Gastroesophageal sphincter (tissue), 4 donors: ENCODE data around the gene UQCC2. TPM values are rescaled to one million over a fixed set of nuclear protein-coding genes. Genes with fewer than 3 reads are reported as not detected.
A peak's percentile ranks its signal among the peaks of the same experiment; 100 is the strongest.

Source experiments
- ATAC-seq: fragments of 150-250 bp; one replicate; pipeline ENCODE4 v1.9.1; 2016; ENCODE audit warnings: mild to moderate bottlenecking, moderate library complexity
- H3K27ac ChIP-seq, 4 donors: fragments of 200-600 bp; sonication (generic) in 3 of 4; 1 replicate in 3 of 4; 2 replicates in 1 of 4; pipeline ENCODE4 v1.5.1; 2016 to 2019
- H3K27me3 ChIP-seq: fragments of 200-600 bp; sonication (generic); one replicate; pipeline ENCODE4 v1.5.1; 2019
- H3K36me3 ChIP-seq, 2 donors: fragments of 200-600 bp; sonication (generic); one replicate each; pipeline ENCODE4 v1.5.1; 2019; ENCODE audit warnings: control low read depth in 1 of 2
- H3K4me1 ChIP-seq, 3 donors: fragments of 200-600 bp; sonication (generic); 1 replicate in 2 of 3; 2 replicates in 1 of 3; pipeline ENCODE4 v1.5.1; 2016 to 2019; ENCODE audit warnings: control low read depth in 2 of 3
- H3K4me3 ChIP-seq, 2 donors: fragments of 200-600 bp; sonication (generic); one replicate each; pipeline ENCODE4 v1.5.1; 2019; ENCODE audit warnings: mild to moderate bottlenecking in 1 of 2, moderate library complexity in 1 of 2
- H3K9me3 ChIP-seq, 3 donors: fragments of 200-600 bp; sonication (generic); one replicate each; pipeline ENCODE4 v1.5.1; 2017 to 2019; ENCODE audit warnings: control low read depth in 2 of 3
- CTCF ChIP-seq, 4 experiments: fragments of 200-600 bp in 2 of 4; fragments of 450-650 bp in 2 of 4; sonication (generic) in 1 of 4; IDR thresholded peaks; one replicate each; pipeline ENCODE4 v1.5.1; 2017 to 2019; ENCODE audit warnings: antibody characterized with exemption in 4 of 4, mild to moderate bottlenecking in 2 of 4, moderate library complexity in 2 of 4
- EP300 ChIP-seq: sonication (generic); formaldehyde crosslinking; IDR thresholded peaks from one replicate; pipeline ENCODE4 v1.6.1; 2017; ENCODE audit warnings: antibody characterized with exemption, mild to moderate bottlenecking
- POLR2A ChIP-seq, 2 donors: fragments of 450-650 bp; IDR thresholded peaks; one replicate each; pipeline ENCODE4 v1.6.1; 2017; ENCODE audit warnings: antibody characterized with exemption in 2 of 2, mild to moderate bottlenecking in 2 of 2, moderate library complexity in 1 of 2
- POLR2AphosphoS5 ChIP-seq: sonication (generic); formaldehyde crosslinking; IDR thresholded peaks from one replicate; pipeline ENCODE4 v1.6.1; 2017; ENCODE audit warnings: antibody characterized with exemption
- WGBS, 2 donors: methylation state at CpG; one replicate each; pipeline ENCODE4 v1.1.5; 2018; ENCODE audit warnings: low coverage in 1 of 2; 5-methylcytosine and 5-hydroxymethylcytosine counted together
- total RNA-seq, 4 donors: library from RNA; depleted of rRNA; stranded (reverse); fragments of >200 nt; gene quantifications; one replicate each; pipeline ENCODE4 v1.1.0, GENCODE V29; 2016

The UQCC2 gene
- total RNA-seq, 4 donors from 2014 or later, result 14.5 to 25.3 (median 17.7) TPM

DNA sequence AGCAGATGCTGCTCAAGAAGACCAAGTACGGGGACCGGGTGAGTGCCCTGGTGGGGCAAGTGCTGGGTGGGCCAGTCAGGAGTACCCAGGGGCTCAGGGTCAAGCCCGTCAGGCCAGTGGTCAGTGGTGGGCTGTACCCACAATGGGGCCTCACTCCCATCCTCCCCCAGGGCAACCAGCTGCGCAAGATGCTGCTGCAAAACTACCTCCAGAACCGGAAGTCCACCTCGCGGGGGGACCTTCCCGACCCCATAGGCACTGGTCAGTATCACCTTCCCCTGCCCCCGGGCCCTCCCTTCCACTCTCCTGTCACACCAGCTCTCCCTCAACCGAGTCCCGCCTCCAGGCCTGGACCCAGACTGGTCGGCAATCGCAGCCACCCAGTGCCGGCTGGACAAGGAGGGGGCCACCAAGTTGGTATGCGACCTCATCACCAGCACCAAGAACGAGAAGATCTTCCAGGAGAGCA is 27.0 kb downstream of the UQCC2 start:
- 90% methylated on average over 4 of the region's 16 CpGs; no CpG with 5 or more reads in 1 of the 2 donors for WGBS, 2 donors
- no peak overlapping the region for H3K4me3 ChIP-seq
- H3K4me1 ChIP-seq, result no peaks in the 10 kb centered on the region
- TF ChIP-seq EP300 (no peak), POLR2A (IDR thresholded peaks at IDR 0.05) (no peak), CTCF (IDR thresholded peaks at IDR 0.05) (no peak)
- peaks cover 0 to 96% of the 10 kb centered on the region in 2 donors for H3K36me3 ChIP-seq
- ATAC-seq, result no peak
- H3K27me3 ChIP-seq, result peaks cover 25% of the 10 kb centered on the region
- H3K27ac ChIP-seq, result no peak overlapping the region
- H3K9me3 ChIP-seq, result no peaks in the 10 kb centered on the region

DNA sequence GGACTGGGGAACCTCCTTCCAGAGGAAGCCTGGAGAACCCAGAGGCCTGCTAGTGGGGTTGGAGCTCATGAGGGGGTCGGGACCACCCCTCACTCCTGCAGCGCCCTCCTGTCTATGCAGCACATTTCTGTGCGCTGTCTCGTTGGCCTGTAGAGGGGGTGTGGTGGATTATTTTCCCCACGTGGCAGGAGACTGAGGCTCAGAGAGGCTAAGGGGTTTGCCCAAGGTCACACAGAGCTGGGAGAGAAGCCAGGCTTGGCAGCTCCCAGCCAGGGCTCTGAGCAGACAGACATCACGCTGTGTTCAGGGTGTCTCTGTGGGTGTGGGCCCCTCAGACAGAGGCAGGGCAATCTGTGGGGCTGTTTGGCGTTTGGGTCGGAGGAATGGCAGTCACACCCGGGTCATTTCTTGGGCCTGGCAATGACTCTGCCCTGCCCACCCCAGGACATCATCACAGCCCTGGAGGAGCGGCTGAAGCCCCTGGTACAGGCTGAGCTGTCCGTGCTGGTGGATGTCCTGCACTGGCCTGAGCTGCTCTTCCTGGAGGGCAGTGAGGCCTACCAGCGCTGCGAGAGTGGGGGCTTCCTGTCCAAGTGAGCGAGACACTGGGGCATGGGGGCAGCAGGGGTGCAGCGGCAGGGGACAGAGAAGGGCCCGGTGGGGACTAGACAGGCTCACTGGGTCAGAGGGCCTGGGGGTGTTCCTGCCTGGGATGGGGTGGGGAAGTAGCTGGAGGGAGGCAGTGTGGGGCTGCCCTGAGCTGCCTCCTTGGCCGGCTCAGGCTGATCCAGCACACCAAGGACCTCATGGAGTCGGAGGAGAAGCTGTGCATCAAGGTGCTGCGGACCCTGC is 27.7 kb downstream of the UQCC2 start:
- WGBS, 2 donors, result 60 to 68% methylated on average over 1 to 6 of the region's 19 CpGs
- Histone ChIP-seq H3K9me3 (no peaks in the 10 kb centered on the region), H3K36me3 (peaks cover 0 to 96% of the 10 kb centered on the region in 2 donors), H3K27me3 (peaks cover 30% of the 10 kb centered on the region), H3K27ac (peak overlapping the region in 1 of 4 donors; percentile 19), H3K4me1 (no peaks in the 10 kb centered on the region), H3K4me3 (no peak overlapping the region)
- no peak for TF ChIP-seq EP300
- no peak for ATAC-seq

GRCh38 chr6:33683051-33683571 is 28.4 kb downstream of the UQCC2 start:
- no CpG with 5 or more reads among the region's 15 CpGs for WGBS, 2 donors
- no peaks in the 10 kb centered on the region for H3K4me1 ChIP-seq
- ATAC-seq, result no peak
- no peaks in the 10 kb centered on the region for H3K9me3 ChIP-seq
- H3K36me3 ChIP-seq, result peaks cover 0 to 96% of the 10 kb centered on the region in 2 donors
- TF ChIP-seq POLR2A (IDR thresholded peaks at IDR 0.05) (no peak), POLR2AphosphoS5 (no peak), CTCF (IDR thresholded peaks at IDR 0.05) (no peak), EP300 (no peak)
- peak overlapping the region in 1 of 4 donors; percentile 19 for H3K27ac ChIP-seq
- no peak overlapping the region for H3K4me3 ChIP-seq
- peaks cover 37% of the 10 kb centered on the region for H3K27me3 ChIP-seq

- TF ChIP-seq POLR2AphosphoS5 (no peak), CTCF (IDR thresholded peaks at IDR 0.05) (no peak)
- peaks cover 40% of the 10 kb centered on the region for H3K27me3 ChIP-seq
- peaks cover 0 to 96% of the 10 kb centered on the region in 2 donors for H3K36me3 ChIP-seq
- ATAC-seq, result no peak
- no peaks in the 10 kb centered on the region for H3K9me3 ChIP-seq
- WGBS, 2 donors, result 80% methylated on average over 2 of the region's 13 CpGs; no CpG with 5 or more reads in 1 of the 2 donors
- no peak overlapping the region for H3K4me3 ChIP-seq
- no peaks in the 10 kb centered on the region for H3K4me1 ChIP-seq
- H3K27ac ChIP-seq, result no peak overlapping the region
Measured at GRCh38 chr6:33682341-33682740, 29.2 kb downstream of the UQCC2 start.

DNA sequence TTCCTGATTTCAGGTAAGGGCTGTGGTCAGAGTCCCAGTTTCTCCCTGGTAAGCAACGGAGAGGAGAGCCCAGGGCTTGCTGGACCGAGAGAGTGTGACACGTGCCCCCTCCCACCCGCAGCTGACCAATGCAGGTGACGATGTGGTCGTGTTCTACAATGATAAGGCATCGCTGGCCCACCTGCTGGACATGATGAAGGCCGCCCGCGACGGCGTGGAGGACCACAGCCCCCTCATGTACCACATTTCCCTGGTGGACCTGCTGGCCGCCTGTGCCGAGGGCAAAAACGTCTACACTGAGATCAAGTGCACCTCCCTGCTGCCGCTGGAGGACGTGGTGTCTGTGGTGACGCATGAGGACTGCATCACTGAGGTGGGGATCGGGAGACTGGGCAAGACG is 31.7 kb downstream of the UQCC2 start:
- H3K27me3 ChIP-seq, result peaks cover 46% of the 10 kb centered on the region
- no peak overlapping the region for H3K4me3 ChIP-seq
- no peak for ATAC-seq
- peaks cover 0 to 96% of the 10 kb centered on the region in 2 donors for H3K36me3 ChIP-seq
- TF ChIP-seq POLR2A (IDR thresholded peaks at IDR 0.05) (no peak), EP300 (no peak), CTCF (IDR thresholded peaks at IDR 0.05) (no peak), POLR2AphosphoS5 (no peak)
- WGBS, 2 donors, result 93% methylated on average over 6 of the region's 20 CpGs; no CpG with 5 or more reads in 1 of the 2 donors
- no peaks in the 10 kb centered on the region for H3K9me3 ChIP-seq
- no peak overlapping the region for H3K27ac ChIP-seq
- no peaks in the 10 kb centered on the region for H3K4me1 ChIP-seq
